ENCODE measurements around the gene SF3A2.

Gene SF3A2

DNA sequence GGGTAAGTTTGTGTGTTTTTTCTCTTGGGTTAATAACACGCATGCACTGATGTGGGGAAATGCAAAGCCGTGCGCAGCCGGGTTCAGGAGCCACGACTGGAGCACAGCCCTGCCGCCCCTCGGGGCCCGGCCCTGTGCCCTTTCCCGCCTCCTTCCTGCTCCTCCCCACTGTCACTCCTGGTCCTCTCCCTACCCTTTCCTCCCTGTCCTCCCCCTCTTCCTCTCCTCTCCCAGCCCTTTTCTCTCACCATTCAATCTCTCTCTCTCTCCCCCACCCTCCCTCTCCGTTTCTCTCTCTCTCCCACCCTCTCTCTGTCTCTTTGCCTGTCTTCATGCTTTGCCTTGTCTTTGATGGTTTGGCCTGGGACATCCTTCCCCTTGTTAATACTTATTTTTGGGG, 27.6 kb upstream of the SF3A2 start:
- no peak for DNase-seq (ENCODE audit: low spot score)
- Histone ChIP-seq H3K27ac (no peak overlapping the region), H3K4me3 (no peak overlapping the region)
- TF ChIP-seq, protein P1, sequence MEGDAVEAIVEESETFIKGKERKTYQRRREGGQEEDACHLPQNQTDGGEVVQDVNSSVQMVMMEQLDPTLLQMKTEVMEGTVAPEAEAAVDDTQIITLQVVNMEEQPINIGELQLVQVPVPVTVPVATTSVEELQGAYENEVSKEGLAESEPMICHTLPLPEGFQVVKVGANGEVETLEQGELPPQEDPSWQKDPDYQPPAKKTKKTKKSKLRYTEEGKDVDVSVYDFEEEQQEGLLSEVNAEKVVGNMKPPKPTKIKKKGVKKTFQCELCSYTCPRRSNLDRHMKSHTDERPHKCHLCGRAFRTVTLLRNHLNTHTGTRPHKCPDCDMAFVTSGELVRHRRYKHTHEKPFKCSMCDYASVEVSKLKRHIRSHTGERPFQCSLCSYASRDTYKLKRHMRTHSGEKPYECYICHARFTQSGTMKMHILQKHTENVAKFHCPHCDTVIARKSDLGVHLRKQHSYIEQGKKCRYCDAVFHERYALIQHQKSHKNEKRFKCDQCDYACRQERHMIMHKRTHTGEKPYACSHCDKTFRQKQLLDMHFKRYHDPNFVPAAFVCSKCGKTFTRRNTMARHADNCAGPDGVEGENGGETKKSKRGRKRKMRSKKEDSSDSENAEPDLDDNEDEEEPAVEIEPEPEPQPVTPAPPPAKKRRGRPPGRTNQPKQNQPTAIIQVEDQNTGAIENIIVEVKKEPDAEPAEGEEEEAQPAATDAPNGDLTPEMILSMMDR (IDR thresholded peaks at IDR 0.05), result no peak

DNA sequence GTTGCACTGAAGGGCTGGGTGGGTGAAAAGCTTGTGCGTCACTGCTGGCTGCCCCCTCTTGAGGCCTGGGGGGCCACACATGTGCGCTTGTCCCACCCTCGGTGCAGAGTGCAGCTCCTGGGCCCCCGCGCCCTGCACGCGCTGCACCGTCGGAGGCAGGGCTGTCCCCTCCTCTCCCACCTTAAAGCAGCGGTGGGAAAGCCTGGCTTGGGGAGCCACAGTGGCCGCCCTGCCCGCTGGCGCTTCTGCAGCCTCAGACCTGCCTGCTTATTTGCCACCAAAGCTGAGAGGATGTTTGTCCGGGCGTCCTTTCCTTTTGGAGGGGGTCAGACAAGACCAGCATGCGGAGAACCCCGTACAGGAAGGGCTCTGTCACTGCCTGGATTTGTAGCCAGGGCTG, 27.2 kb upstream of the SF3A2 start:
- DNase-seq (ENCODE audit: low spot score), result no peak
- TF ChIP-seq, protein P1 (IDR thresholded peaks at IDR 0.05), result no peak
- H3K27ac ChIP-seq, result no peak overlapping the region
- H3K4me3 ChIP-seq, result no peak overlapping the region

DNA sequence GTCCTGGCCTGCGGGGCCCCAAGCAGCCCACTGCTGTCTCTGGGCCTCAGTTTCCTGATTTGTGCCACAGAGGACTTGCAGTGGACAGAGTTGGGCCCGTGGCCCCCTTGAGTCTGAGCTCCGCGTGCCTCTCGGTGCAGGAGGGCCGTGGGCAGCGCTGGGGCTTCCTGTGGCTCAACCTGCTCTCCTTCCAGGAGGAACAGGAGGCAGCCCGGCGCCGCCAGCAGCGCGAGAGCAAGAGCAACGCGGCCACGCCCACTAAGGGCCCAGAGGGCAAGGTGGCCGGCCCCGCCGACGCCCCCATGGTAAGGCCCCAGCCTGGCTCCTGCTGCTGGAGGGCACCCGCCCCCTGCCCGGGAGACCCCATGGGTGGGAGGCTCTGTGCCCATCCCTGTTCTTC, 26.4 kb upstream of the SF3A2 start:
- H3K27ac ChIP-seq, result no peak overlapping the region
- TF ChIP-seq, protein P1 (IDR thresholded peaks at IDR 0.05), result no peak
- DNase-seq (ENCODE audit: low spot score), result no peak
- H3K4me3 ChIP-seq, result no peak overlapping the region

DNA sequence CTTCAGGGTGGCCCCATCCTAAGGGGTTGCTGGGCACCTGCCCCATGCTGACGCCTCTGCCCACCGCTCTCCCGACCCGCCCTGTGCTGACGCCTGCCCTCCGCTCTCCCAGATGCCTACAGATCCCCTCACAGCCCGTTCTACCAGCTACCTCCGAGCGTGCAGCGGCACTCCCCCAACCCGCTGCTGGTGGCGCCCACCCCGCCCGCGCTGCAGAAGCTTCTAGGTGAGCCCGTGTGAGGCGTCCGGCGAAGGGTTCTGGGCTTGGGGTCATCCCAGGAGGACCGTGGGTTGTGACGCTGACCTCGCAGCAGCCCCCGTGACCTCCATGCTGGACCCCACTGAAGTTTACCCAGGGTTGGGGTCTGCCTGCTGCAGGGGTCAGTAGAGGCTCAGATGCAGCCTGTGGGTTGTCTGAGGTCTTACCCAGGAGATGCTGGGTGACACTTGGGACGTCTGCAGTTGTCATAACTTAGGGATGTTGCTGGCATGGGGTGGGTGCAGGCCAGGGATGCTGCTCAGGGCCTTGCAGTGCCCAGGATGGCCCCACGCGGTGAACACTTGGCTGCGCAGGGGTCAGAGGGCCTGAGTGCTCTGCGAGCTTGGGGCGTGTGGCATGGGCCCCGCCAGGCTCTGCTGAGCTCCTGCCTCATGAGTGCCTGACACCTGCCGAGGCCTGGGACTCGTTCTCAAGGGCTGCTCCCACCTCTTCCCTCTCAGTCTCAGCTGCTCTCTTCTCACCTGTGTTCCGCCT, 25.5 kb upstream of the SF3A2 start:
- Histone ChIP-seq H3K27ac (no peak overlapping the region), H3K4me3 (no peak overlapping the region)
- TF ChIP-seq, protein P1 (IDR thresholded peaks at IDR 0.05), result no peak
- no peak for DNase-seq (ENCODE audit: low spot score)

DNA sequence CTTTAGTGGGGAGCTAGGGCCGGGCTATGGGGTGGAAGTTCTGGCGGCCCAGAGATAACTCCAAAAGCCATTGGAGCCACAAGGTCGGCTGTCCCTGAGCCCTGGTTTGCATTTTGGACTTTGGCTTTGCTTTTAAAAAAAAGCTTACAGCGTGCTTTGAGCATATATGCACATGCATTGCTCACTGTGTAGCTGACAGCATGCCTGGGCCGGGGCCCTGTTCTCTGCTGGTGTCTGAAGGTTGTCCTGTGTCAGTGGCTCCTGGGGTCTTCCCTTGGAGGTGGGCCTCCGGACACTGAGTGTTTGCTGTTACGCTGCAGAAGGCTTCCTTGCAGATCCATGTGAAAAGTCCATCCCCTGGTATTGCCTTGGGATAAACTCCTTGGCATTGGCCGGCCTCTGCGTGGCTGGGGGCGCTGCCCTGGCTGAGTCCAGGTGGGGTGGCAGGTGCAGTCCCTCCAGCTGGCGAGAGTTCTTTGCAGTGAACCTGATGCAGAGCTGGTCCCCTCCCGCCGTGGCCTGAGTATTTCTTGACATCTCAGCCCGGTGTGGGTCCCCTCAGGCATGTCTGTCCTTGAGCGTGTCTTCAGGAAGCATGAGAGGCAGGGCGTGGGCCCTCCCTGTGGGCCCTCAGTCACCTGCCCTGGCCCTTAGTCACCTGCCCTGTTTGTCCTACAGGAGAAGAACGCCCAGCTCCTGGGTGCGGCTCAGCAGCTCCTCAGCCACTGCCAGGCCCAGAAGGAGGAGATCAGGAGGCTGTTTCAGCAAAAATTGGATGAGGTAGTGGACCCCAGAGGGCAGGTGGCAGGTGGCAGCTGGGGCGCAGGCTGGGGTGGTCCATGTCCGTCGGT, 23.5 kb upstream of the SF3A2 start:
- H3K4me3 ChIP-seq, result no peak overlapping the region
- TF ChIP-seq, protein P1 (IDR thresholded peaks at IDR 0.05), result no peak
- no peak for DNase-seq (ENCODE audit: low spot score)
- H3K27ac ChIP-seq, result no peak overlapping the region

DNA sequence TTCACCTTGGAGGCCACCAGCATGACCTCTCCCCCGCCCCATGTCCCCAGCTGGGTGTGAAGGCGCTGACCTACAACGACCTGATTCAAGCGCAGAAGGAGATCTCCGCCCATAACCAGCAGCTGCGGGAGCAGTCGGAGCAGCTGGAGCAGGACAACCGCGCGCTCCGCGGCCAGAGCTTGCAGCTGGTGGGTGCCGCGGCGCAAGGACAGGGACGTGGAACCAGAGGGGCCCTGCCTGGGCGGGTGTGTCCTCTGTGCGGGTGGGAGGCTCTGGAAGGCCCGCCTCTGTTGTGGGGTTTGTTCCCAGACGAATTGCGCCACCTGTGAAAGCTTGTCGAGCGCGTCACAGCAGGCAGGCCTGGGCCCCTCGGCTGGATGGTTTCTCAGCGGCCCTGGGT, 22.8 kb upstream of the SF3A2 start:
- Histone ChIP-seq H3K4me3 (no peak overlapping the region), H3K27ac (no peak overlapping the region)
- TF ChIP-seq, protein P1 (IDR thresholded peaks at IDR 0.05), result no peak
- DNase-seq (ENCODE audit: low spot score), result no peak

Data from coronary artery (tissue), 2 donors.